Activated naive CD8-positive, alpha-beta T cell treated with anti-CD3 and anti-CD28 coated beads, Interleukin-2, amount 50 U/mL, for 24 hours (primary cell): ENCODE results near the gene GRAP.
A peak's percentile ranks its signal among the peaks of the same experiment; 100 is the strongest.

Source experiments
- ATAC-seq: fragments of 150-1000 bp; cut with Tn5 transposase; one replicate; pipeline ENCODE4 v1.10.0; 2021
- DNase-seq: peaks from one replicate; pipeline ENCODE4 v3.0.0; 2021
- H3K27ac Mint-ChIP-seq: one replicate; pipeline ENCODE4 v1.8.0; 2021; ENCODE audit warnings: mild to moderate bottlenecking, mixed read lengths
- H3K27me3 Mint-ChIP-seq: one replicate; pipeline ENCODE4 v1.8.0; 2021; ENCODE audit warnings: mixed read lengths
- H3K36me3 Mint-ChIP-seq: one replicate; pipeline ENCODE4 v1.8.0; 2021; ENCODE audit warnings: low read depth, mixed read lengths
- H3K4me1 Mint-ChIP-seq: one replicate; pipeline ENCODE4 v1.8.0; 2021; ENCODE audit warnings: mixed read lengths
- H3K4me3 Mint-ChIP-seq: one replicate; pipeline ENCODE4 v1.8.0; 2021; ENCODE audit warnings: mild to moderate bottlenecking, moderate library complexity, mixed read lengths
- H3K9me3 Mint-ChIP-seq: one replicate; pipeline ENCODE4 v1.8.0; 2021; ENCODE audit warnings: mixed read lengths

The GRAP gene

GRCh38 chr17:18980682-18981334 lies 65.9 kb downstream of the GRAP start:
- Mint-ChIP-seq H3K9me3 (no peaks in the 10 kb centered on the region), H3K27me3 (no peaks in the 10 kb centered on the region)

DNA sequence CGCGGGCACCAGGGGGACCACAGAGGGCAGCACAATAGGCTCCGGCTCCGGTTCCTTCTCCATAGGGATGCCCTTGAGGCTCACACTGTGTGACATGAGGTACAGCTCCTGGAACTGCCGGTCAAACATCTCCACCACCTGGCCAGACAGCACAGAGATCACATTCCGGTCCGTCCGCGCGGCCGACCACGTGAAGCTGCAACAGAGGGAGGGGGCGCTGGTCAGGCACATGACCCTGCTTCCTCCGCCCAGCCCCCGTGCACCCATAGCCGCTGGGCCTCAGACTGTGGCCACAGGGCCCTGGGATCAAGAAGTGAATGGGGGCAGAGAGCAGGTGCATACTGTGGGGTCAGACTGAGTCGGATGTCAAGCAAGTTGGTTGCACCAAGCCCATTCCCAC lies 68.1 kb downstream of the GRAP start:
- Mint-ChIP-seq H3K27me3 (no peaks in the 10 kb centered on the region), H3K4me3 (no peak overlapping the region), H3K4me1 (peaks cover 14% of the 10 kb centered on the region), H3K27ac (no peak overlapping the region), H3K9me3 (no peaks in the 10 kb centered on the region), H3K36me3 (peaks cover 6% of the 10 kb centered on the region)
- DNase-seq (no peak), ATAC-seq (no peak)

More at GRCh38 chr17:18980682-18981334, 65.9 kb downstream of the GRAP start:
- no peak overlapping the region for H3K27ac Mint-ChIP-seq
- no peak overlapping the region for H3K4me3 Mint-ChIP-seq
- no peak for DNase-seq
- no peak for ATAC-seq
- H3K36me3 Mint-ChIP-seq = peaks cover 6% of the 10 kb centered on the region
- peaks cover 1% of the 10 kb centered on the region for H3K4me1 Mint-ChIP-seq

- H3K27me3 Mint-ChIP-seq = no peaks in the 10 kb centered on the region
- peaks cover 15% of the 10 kb centered on the region for H3K4me1 Mint-ChIP-seq
- peaks cover 7% of the 10 kb centered on the region for H3K36me3 Mint-ChIP-seq
- no peak for ATAC-seq
- no peak overlapping the region for H3K4me3 Mint-ChIP-seq
- H3K27ac Mint-ChIP-seq = no peak overlapping the region
- no peaks in the 10 kb centered on the region for H3K9me3 Mint-ChIP-seq
- no peak for DNase-seq
Observed at GRCh38 chr17:18978050-18978449, 68.7 kb downstream of the GRAP start.

- H3K27me3 Mint-ChIP-seq = no peaks in the 10 kb centered on the region
- peaks cover 7% of the 10 kb centered on the region for H3K36me3 Mint-ChIP-seq
- no peak overlapping the region for H3K27ac Mint-ChIP-seq
Observed at GRCh38 chr17:18977646-18978045, 69.1 kb downstream of the GRAP start.

DNA sequence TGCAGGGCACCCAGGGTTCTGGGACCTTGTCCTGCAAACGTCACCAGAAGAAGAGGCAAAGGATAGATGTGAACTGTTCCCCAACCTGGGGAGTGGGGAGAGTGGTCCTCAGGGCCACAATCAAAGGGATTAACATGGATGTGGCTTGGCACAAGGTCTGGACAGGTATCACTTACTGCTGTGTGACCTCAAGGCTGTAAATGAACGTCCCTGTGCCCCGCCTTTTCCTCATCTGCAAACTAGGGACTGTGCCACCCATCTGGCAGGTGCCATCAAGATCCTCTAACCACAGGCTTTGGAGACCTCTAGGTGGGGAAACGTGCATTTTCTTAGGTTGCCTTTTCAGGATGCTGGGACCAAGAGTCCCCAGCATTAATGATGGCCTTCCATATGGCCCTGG lies 69.7 kb downstream of the GRAP start:
- H3K36me3 Mint-ChIP-seq = peaks cover 10% of the 10 kb centered on the region
- H3K27ac Mint-ChIP-seq = no peak overlapping the region
- ATAC-seq = no peak
- peaks cover 14% of the 10 kb centered on the region for H3K4me1 Mint-ChIP-seq
- DNase-seq = no peak
- H3K9me3 Mint-ChIP-seq = no peaks in the 10 kb centered on the region
- no peak overlapping the region for H3K4me3 Mint-ChIP-seq
- no peaks in the 10 kb centered on the region for H3K27me3 Mint-ChIP-seq

More at GRCh38 chr17:18977646-18978045, 69.1 kb downstream of the GRAP start:
- Mint-ChIP-seq H3K4me3 (no peak overlapping the region), H3K4me1 (peaks cover 15% of the 10 kb centered on the region), H3K9me3 (no peaks in the 10 kb centered on the region)
- no peak for DNase-seq
- ATAC-seq = no peak

- Mint-ChIP-seq H3K4me1 (peaks cover 14% of the 10 kb centered on the region), H3K9me3 (no peaks in the 10 kb centered on the region), H3K36me3 (peaks cover 10% of the 10 kb centered on the region)
Observed at GRCh38 chr17:18976201-18976600, 70.6 kb downstream of the GRAP start.

GRCh38 chr17:18975597-18975996 lies 71.2 kb downstream of the GRAP start:
- peaks cover 14% of the 10 kb centered on the region for H3K4me1 Mint-ChIP-seq
- H3K4me3 Mint-ChIP-seq = no peak overlapping the region
- ATAC-seq = no peak
- no peak overlapping the region for H3K27ac Mint-ChIP-seq
- no peaks in the 10 kb centered on the region for H3K27me3 Mint-ChIP-seq
- H3K36me3 Mint-ChIP-seq = peaks cover 10% of the 10 kb centered on the region
- DNase-seq = no peak
- no peaks in the 10 kb centered on the region for H3K9me3 Mint-ChIP-seq

More at GRCh38 chr17:18976201-18976600, 70.6 kb downstream of the GRAP start:
- ATAC-seq (no peak), DNase-seq (no peak)
- H3K27ac Mint-ChIP-seq = no peak overlapping the region
- no peaks in the 10 kb centered on the region for H3K27me3 Mint-ChIP-seq
- H3K4me3 Mint-ChIP-seq = no peak overlapping the region

DNA sequence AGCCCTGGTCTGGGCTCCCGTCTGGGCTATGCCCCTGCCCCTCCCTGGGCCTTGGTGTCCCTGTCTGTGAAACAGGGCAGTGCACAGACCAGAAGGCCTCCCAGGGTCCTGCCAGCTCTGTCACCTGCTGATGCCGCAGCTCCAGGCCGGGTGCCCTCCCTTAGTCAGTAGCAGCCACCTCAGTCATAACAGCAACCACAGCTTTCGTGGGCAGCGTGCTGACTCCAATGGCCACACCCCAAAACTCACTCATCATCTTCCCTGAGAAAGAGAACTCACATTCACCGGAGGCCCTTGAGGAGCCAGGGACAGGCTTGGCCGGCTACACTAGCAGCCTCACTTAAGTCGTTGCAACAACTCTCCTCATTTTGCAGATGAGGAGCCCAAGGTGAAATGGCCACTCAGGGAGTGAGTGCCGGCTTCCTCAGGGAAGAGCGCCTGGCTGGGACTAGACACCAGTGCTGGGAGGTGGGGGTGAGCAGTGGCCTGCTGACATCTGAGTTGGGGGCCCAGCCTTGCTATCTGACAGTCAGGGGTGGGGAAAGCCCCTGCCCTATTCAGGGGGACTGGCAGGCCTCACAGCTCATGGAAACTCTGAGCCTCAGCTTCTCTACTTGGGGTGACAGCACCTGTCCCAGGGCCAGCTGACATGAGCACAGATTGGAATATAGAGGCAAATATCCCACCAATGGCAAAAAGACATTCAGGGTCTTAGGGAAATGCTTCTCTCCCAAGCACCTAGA lies 72.2 kb downstream of the GRAP start:
- Mint-ChIP-seq H3K4me3 (no peak overlapping the region), H3K36me3 (peaks cover 10% of the 10 kb centered on the region), H3K4me1 (peaks cover 14% of the 10 kb centered on the region), H3K27ac (peak overlapping the region; percentile 54), H3K9me3 (no peaks in the 10 kb centered on the region), H3K27me3 (no peaks in the 10 kb centered on the region)
- peak; percentile 52 for DNase-seq
- peak; percentile 86 for ATAC-seq

DNA sequence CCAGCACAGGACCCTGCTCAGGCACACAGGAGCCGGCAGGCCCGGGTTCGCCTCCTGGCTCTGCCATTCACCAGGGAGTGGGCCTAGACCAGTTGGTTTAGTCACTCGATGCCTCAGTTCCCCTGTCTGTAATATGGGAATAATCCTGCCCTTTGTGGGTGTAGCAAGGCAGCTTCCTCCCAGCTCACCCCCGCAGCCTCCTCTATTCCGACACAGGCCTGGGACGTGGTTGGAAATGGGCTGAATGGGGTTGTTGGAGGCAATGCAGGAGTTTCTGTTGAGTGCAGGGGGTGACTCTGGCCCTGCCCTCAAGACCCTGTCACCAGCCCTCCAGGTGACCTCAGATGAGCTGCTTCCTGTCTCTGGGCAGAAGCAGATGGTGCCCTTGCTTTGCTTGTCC lies 75.0 kb downstream of the GRAP start:
- H3K27ac Mint-ChIP-seq = no peak overlapping the region
- peaks cover 5% of the 10 kb centered on the region for H3K36me3 Mint-ChIP-seq
- ATAC-seq (no peak), DNase-seq (no peak)
- no peak overlapping the region for H3K4me3 Mint-ChIP-seq
- H3K27me3 Mint-ChIP-seq = no peaks in the 10 kb centered on the region
- peaks cover 14% of the 10 kb centered on the region for H3K4me1 Mint-ChIP-seq
- no peaks in the 10 kb centered on the region for H3K9me3 Mint-ChIP-seq
